Measurements from ENCODE around the gene OSBPL1A. TPM values are rescaled to one million over a fixed set of nuclear protein-coding genes. Genes with fewer than 3 reads are reported as not detected.

Gene OSBPL1A
- total RNA-seq, 2 donors from 2014 or later, result 20.7 to 33.0 TPM

DNA sequence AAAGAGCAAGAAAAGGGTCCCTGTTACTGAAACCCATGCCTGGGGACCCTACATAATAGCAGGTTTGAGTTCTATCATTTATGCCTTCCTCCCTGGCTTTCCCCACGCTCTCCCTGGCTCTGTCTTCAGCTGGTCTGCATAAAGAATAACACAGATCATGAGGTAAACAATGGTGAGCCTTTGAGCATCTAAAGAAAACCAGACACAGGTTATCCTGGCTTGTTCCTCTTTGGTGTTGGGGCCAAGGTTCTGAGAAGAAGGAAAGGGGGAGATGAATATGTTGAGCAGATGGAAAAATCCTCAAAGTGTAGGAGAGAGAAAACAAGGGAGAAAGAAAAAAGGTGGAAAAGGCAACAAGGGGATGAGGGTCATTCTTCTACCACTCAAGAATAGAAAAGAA is 131.5 kb downstream of the OSBPL1A start:
- H3K36me3 ChIP-seq, result no peaks in the 10 kb centered on the region
- H3K4me1 ChIP-seq, result no peaks in the 10 kb centered on the region
- no peak for DNase-seq
- H3K9ac ChIP-seq (ENCODE audit: low read depth in 2 of 2, low read length in 2 of 2), result no peak overlapping the region
- TF ChIP-seq CTCF (IDR thresholded peaks at IDR 0.05), result no peak
- H3K9me3 ChIP-seq, result no peaks in the 10 kb centered on the region
- intact Hi-C loops (cut with DNase I), result no loop called here
- H3K27me3 ChIP-seq, result no peaks in the 10 kb centered on the region
- H3K4me3 ChIP-seq, result no peak overlapping the region
- H3K27ac ChIP-seq, result no peak overlapping the region

- Histone ChIP-seq H3K4me3 (no peak overlapping the region), H3K27ac (no peak overlapping the region), H3K9ac (ENCODE audit: low read depth in 2 of 2, low read length in 2 of 2) (no peak overlapping the region), H3K27me3 (no peaks in the 10 kb centered on the region), H3K36me3 (no peaks in the 10 kb centered on the region), H3K4me1 (no peaks in the 10 kb centered on the region), H3K9me3 (no peaks in the 10 kb centered on the region)
- no peak for TF ChIP-seq CTCF (IDR thresholded peaks at IDR 0.05)
- DNase-seq, result no peak
- intact Hi-C loops (cut with DNase I), result no loop called here
Observed at GRCh38 chr18:24265502-24266064, 132.0 kb downstream of the OSBPL1A start.

- DNase-seq, result peak; percentile 23
- Histone ChIP-seq H3K9me3 (no peaks in the 10 kb centered on the region), H3K36me3 (no peaks in the 10 kb centered on the region), H3K4me3 (no peak overlapping the region), H3K9ac (ENCODE audit: low read depth in 2 of 2, low read length in 2 of 2) (no peak overlapping the region), H3K27me3 (no peaks in the 10 kb centered on the region), H3K27ac (no peak overlapping the region), H3K4me1 (no peaks in the 10 kb centered on the region)
- intact Hi-C loops (cut with DNase I), result no loop called here
- TF ChIP-seq CTCF (IDR thresholded peaks at IDR 0.05), result no peak
Observed at GRCh38 chr18:24263050-24263449, 134.6 kb downstream of the OSBPL1A start.

DNA sequence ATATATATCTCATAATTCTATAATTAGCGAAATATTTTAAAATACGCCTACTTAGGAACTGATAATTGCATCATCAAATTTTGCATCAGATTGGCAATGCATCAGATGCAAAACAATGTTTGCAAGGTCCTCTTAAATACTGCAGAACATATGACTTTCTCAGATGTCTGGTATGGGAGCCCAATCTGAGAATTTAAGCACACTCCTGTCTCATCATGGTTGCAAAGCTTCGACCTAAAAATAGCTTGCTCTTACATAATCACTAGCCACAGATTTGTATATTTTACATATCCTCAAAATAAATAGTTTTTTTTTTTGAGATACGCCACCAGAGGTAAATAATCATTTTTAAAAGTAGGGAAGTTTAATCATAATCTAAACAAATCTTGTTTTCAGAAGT is 135.5 kb downstream of the OSBPL1A start:
- intact Hi-C loops (cut with DNase I), result no loop called here
- Histone ChIP-seq H3K4me1 (no peaks in the 10 kb centered on the region), H3K36me3 (no peaks in the 10 kb centered on the region), H3K27ac (no peak overlapping the region), H3K9ac (ENCODE audit: low read depth in 2 of 2, low read length in 2 of 2) (no peak overlapping the region), H3K9me3 (no peaks in the 10 kb centered on the region), H3K4me3 (no peak overlapping the region), H3K27me3 (no peaks in the 10 kb centered on the region)
- DNase-seq, result no peak
- TF ChIP-seq CTCF (IDR thresholded peaks at IDR 0.05), result no peak

DNA sequence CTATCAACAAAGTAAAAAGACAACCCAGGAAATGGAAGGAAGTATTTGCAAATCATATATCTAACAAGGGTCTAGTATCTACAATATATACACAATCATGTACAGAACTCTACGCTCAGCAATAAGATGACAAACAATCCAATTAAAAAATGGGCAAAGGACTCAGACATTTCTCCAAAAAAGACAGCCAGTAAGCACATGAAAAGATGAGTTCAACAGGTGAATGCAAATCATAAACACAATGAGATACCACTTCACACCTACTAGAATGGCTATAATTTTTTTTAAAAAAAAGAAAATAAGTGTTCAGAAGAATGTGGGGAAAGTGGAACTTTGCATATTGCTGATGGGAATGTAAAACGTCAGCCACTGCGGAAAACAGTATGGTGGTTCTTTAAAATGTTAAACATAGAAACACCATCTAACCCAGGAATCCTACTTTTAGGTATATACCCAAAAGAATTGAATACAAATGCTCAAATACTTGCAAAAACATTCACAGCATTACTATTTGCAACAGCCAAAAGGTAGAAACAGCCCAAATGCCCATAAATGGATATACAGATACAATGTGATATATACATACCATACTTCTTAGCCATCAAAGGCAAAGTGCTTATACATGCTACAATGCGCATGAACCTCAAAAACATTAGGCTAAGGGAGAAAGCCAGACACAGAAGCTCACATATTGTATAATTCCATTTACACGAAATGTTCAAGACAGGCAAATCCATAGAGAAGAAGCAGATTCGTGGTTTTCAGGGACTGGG is 137.6 kb downstream of the OSBPL1A start:
- no peak overlapping the region for H3K27ac ChIP-seq
- H3K9me3 ChIP-seq, result no peaks in the 10 kb centered on the region
- H3K4me3 ChIP-seq, result no peak overlapping the region
- no peaks in the 10 kb centered on the region for H3K36me3 ChIP-seq
- intact Hi-C loops (cut with DNase I), result no loop called here
- no peaks in the 10 kb centered on the region for H3K4me1 ChIP-seq
- no peak for DNase-seq
- TF ChIP-seq CTCF (IDR thresholded peaks at IDR 0.05), result no peak
- H3K27me3 ChIP-seq, result no peaks in the 10 kb centered on the region
- no peak overlapping the region for H3K9ac ChIP-seq (ENCODE audit: low read depth in 2 of 2, low read length in 2 of 2)

Measured in colonic mucosa (tissue), 4 donors.